RWPE2 (cell line): ENCODE results near the gene ATG2B.

ENCODE experiments used
- ATAC-seq: fragments of 200-7000 bp; cut with Tn5 transposase; 3 replicates; pipeline ENCODE4 v1.9.1; 2021; ENCODE audit warnings: low read depth
- DNase-seq: peaks from one replicate; pipeline ENCODE4 v3.0.0-alpha.2; 2020; ENCODE audit warnings: low spot score
- H3K27ac ChIP-seq: fragments of 450-650 bp; 2 replicates; pipeline ENCODE4 v1.5.1; 2017; ENCODE audit warnings: mild to moderate bottlenecking; ENCODE audit not compliant: poor library complexity, severe bottlenecking
- H3K27me3 ChIP-seq: fragments of 250-450 bp; sonication (Bioruptor Pico); 2 replicates; pipeline ENCODE4 v1.5.1; 2021; ENCODE audit warnings: mild to moderate bottlenecking, moderate library complexity; ENCODE audit not compliant: insufficient read depth, poor library complexity, severe bottlenecking
- H3K36me3 ChIP-seq: fragments of 250-450 bp; sonication (Bioruptor Pico); 2 replicates; pipeline ENCODE4 v1.5.1; 2020; ENCODE audit warnings: low read depth, mild to moderate bottlenecking, moderate library complexity
- H3K4me1 ChIP-seq: fragments of 250-450 bp; sonication (Bioruptor Pico); 2 replicates; pipeline ENCODE4 v1.5.1; 2021; ENCODE audit warnings: mild to moderate bottlenecking, moderate library complexity; ENCODE audit not compliant: insufficient read depth, poor library complexity, severe bottlenecking
- H3K4me3 ChIP-seq: fragments of 250-450 bp; sonication (Bioruptor Pico); 2 replicates; pipeline ENCODE4 v1.5.1; 2021; ENCODE audit warnings: mild to moderate bottlenecking, moderate library complexity; ENCODE audit not compliant: severe bottlenecking
- H3K9me3 ChIP-seq: fragments of 250-450 bp; sonication (Bioruptor Pico); 2 replicates; pipeline ENCODE4 v1.5.1; 2021; ENCODE audit warnings: mild to moderate bottlenecking, moderate library complexity; ENCODE audit not compliant: severe bottlenecking
- CTCF ChIP-seq: fragments of 450-650 bp; IDR thresholded peaks from one replicate; pipeline ENCODE4 v1.5.1; 2017; ENCODE audit warnings: mild to moderate bottlenecking, moderate library complexity; ENCODE audit not compliant: poor library complexity, severe bottlenecking

The ATG2B gene

GRCh38 chr14:96270565-96271420 is 92.3 kb downstream of the ATG2B start:
- DNase-seq (no peak), ATAC-seq (no peak)
- TF ChIP-seq CTCF = no peak
- no peak overlapping the region for H3K4me3 ChIP-seq
- H3K36me3 ChIP-seq = no peaks in the 10 kb centered on the region
- H3K27ac ChIP-seq = peak overlapping the region; percentile 74
- no peaks in the 10 kb centered on the region for H3K27me3 ChIP-seq
- peaks cover 5% of the 10 kb centered on the region for H3K9me3 ChIP-seq
- H3K4me1 ChIP-seq = peaks cover 35% of the 10 kb centered on the region

- Histone ChIP-seq H3K9me3 (peaks cover 5% of the 10 kb centered on the region), H3K27ac (peak overlapping the region; percentile 74), H3K4me3 (no peak overlapping the region), H3K27me3 (no peaks in the 10 kb centered on the region), H3K4me1 (peaks cover 32% of the 10 kb centered on the region), H3K36me3 (no peaks in the 10 kb centered on the region)
- TF ChIP-seq CTCF = no peak
- ATAC-seq (peak; percentile 24), DNase-seq (no peak)
Observed at GRCh38 chr14:96269359-96269710, 93.8 kb downstream of the ATG2B start.

GRCh38 chr14:96268431-96269358 is 94.4 kb downstream of the ATG2B start:
- H3K27ac ChIP-seq = peak overlapping the region; percentile 74
- TF ChIP-seq CTCF = no peak
- H3K9me3 ChIP-seq = peaks cover 5% of the 10 kb centered on the region
- H3K4me3 ChIP-seq = no peak overlapping the region
- DNase-seq (peak; percentile 97), ATAC-seq (peak; percentile 86)
- H3K27me3 ChIP-seq = no peaks in the 10 kb centered on the region
- H3K36me3 ChIP-seq = no peaks in the 10 kb centered on the region
- peaks cover 32% of the 10 kb centered on the region for H3K4me1 ChIP-seq

- H3K9me3 ChIP-seq = peaks cover 5% of the 10 kb centered on the region
- no peaks in the 10 kb centered on the region for H3K36me3 ChIP-seq
- DNase-seq = no peak
- H3K4me1 ChIP-seq = peaks cover 32% of the 10 kb centered on the region
- ATAC-seq = peak; percentile 36
- H3K27ac ChIP-seq = peak overlapping the region; percentile 74
- H3K27me3 ChIP-seq = no peaks in the 10 kb centered on the region
- no peak for TF ChIP-seq CTCF
- H3K4me3 ChIP-seq = no peak overlapping the region
Observed at GRCh38 chr14:96267916-96268315, 95.2 kb downstream of the ATG2B start.
